Activated T-cell treated with anti-CD3 and anti-CD28 coated beads for 4 hours (primary cell): ENCODE measurements around the gene APOOL.

Experiments
- DNase-seq: peaks from one replicate; pipeline ENCODE4 v3.0.0-alpha.2; 2020

Gene APOOL

GRCh38 chrX:85084770-85085393 lies 81.2 kb downstream of the APOOL start:
- DNase-seq = no peak

GRCh38 chrX:85089321-85089840 lies 85.7 kb downstream of the APOOL start:
- DNase-seq = no peak

- no peak for DNase-seq
These were observed 103.7 kb downstream of the APOOL start for GRCh38 chrX:85107407-85107806.

- DNase-seq = no peak
These were observed 104.5 kb downstream of the APOOL start for GRCh38 chrX:85108165-85108564.

GRCh38 chrX:85109235-85109634 lies 105.6 kb downstream of the APOOL start:
- DNase-seq = no peak

GRCh38 chrX:85111347-85111746 lies 107.7 kb downstream of the APOOL start:
- DNase-seq = no peak

GRCh38 chrX:85112293-85112692 lies 108.6 kb downstream of the APOOL start:
- DNase-seq = no peak

GRCh38 chrX:85113746-85114145 lies 110.1 kb downstream of the APOOL start:
- DNase-seq = no peak

GRCh38 chrX:85114171-85114570 lies 110.5 kb downstream of the APOOL start:
- DNase-seq = no peak

GRCh38 chrX:85114776-85115175 lies 111.1 kb downstream of the APOOL start:
- no peak for DNase-seq

GRCh38 chrX:85115252-85115651 lies 111.6 kb downstream of the APOOL start:
- DNase-seq = no peak

- no peak for DNase-seq
These were observed 132.7 kb downstream of the APOOL start for GRCh38 chrX:85136409-85136808.

- DNase-seq = no peak
These were observed 135.7 kb downstream of the APOOL start for GRCh38 chrX:85139422-85139821.

- no peak for DNase-seq
These were observed 137.3 kb downstream of the APOOL start for GRCh38 chrX:85140964-85141363.
